NCI-H2227 (cell line): ENCODE results near the gene LYPD3.

ENCODE experiments used
- DNase-seq: peaks from one replicate; lab custom pipeline; 2025; ENCODE audit not compliant: unreplicated experiment; lab: John Stamatoyannopoulos, UW

LYPD3 gene

DNA sequence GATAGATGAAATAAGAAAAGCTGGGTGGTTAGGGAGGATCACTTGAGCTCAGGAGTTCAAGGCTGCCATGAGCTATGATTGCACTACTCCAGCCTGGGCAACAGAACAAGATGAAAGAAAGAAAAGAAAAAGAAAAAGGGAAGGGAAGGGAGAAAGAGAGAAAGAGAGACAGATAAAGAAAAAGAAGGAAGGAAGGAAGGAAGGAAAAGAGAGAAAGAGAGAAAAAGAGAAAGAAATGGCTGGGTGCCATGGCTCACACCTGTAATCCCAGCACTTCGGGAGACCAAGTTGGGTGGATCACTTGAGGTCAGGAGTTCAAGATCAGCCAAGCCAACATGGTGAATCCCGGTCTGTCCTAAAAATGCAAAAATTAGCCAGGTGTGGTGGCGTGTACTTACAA lies 29.6 kb downstream of the LYPD3 start:
- DNase-seq: no peak

DNA sequence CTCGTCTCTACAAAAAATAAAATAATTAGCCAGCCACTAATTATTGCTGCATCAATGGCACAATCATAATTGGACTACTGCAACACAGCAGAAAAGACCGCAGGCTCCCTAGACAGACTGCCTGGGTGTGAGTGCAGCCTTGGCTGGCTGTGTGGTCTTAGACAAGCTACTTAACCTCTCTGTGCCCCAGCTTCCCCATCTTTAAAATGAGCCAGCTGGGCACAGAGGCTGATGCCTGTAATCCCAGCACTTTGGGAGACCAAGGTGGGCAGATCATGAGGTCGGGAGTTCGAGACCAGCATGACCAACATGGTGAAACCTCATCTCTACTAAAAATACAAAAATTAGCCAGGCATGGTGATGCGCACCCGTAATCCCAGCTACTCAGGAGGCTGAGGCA lies 31.7 kb downstream of the LYPD3 start:
- no peak for DNase-seq

DNA sequence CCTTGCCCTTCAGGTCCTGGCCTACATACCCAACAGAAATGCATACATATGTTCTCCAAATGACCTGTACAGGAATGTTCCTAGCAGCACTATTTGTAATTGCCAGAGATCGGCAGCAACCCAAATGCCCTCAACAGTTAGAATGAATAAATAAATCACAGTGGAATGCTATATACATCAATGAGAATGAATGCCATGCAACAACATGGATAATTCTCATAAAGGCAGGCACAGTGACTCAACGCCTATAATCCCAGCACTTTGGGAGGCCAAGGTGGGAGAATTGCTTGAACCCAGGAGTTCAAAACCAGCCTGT lies 32.1 kb downstream of the LYPD3 start:
- DNase-seq: no peak

DNA sequence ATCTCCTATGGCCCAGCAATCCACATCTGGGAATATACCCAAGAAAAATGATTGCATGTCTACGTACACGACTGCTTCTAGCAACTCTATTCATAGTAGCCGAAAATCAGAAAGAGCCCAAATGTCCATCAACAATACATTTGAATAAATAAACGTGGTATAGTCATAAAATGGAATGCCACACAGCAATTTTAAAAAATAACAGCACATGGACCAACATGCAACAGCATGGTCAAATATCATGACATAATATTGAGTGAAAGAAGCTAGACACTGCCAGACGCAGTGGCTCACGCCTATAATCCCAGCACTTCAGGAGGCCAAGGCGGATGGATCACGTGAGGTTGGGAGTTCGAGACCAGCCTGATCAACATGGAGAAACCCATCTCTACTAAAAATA lies 34.4 kb downstream of the LYPD3 start:
- DNase-seq: no peak

DNA sequence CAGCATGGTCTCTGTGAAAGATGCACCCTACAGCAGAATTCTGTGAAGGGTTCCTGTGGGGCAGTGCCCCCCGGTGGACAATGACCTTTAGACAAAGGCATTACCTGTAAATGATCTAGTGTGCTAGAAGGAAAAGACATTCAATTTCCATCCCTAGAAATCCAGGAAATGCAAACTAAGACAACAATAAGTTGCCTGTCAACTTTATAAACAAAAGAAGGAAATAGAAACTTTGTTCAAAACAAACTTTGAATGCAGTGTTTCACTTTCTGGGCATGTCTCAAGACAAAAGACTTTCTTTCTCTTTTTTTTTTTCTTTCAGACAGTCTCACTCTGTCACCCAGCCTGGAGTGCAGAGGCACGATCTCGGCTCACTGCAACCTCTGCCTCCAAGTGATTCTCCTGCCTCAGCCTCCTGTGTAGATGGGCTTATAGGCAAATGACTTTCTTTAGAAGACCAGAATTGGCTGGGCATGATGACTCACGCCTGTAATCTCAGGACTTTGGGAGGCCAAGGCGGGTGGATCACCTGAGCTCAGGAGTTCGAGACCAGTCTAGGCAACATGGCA lies 35.2 kb downstream of the LYPD3 start:
- no peak for DNase-seq

DNA sequence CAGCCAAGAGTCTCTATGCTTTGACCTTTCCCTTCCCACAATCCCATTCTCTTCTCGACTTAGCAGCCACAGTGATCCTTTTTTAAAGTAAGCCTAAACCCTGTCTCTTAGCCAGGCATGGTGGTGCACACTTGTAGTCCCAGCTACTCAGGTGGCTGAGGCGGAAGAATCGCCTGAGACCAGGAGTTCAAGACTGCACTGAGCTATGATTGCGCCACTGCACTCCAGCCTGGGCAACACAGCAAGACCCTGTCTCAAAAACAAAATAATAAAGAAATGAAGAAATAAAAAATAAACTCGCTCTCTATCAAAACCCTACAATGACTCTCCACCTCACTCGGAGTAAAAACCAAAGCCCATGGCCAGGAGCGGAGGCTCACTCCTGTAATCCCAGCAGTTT lies 36.0 kb downstream of the LYPD3 start:
- DNase-seq: no peak

DNA sequence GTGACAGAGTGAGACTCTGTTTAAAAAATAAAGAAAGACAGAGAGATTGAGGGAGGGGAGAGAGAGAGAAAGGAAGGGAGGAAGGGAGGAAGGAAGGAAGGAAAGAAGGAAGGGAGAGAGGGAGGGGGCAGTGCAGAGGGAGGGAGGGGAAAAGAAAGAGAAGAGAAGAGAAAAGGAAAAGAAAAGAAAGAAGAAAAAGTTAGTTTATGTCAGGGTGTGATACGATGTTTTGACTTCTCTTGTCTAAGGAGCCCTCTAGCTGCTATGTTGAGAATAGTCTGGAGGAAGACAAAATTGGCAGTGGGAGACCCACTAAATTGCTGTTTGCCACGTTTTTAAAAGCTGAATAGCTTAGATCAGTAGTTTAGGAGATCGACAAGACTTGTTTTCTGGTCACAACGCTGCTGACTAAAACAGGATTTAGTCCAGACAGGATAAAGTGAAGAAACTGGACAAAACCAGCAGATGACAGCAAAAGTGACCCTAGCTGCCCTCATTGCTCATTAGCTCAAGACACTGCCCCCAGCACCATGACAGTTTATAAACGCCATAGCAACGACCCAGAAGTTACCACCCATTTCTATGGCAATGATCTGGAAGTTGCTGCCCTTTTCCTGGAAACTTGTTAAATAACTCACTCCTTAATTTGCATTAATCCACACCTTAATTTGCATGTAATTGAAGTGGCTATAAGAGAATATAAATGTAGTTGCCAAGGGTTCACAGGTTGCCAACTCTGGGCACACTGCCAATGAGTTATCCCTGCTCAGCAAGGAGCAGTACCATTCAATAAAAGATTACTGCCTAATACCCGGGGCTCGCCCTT lies 39.6 kb downstream of the LYPD3 start:
- DNase-seq: peak; percentile 4

DNA sequence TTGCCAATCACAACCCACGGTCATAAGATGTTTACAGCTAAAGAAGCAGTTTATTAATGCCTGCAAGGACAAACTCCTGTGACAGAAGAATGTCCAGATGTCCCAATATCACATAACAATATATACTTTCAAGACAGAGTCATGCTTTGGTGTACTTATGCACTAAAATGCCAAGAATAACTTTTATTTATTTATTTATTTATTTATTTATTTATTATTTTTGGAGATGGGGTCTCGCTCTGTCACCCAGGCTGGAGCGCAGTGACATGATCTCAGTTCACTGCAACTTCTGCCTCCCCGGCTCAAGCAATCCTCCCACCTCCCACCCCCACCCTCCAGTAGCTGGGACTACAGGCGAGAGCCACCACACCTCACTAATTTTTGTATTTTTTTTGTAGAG lies 41.6 kb downstream of the LYPD3 start:
- no peak for DNase-seq

DNA sequence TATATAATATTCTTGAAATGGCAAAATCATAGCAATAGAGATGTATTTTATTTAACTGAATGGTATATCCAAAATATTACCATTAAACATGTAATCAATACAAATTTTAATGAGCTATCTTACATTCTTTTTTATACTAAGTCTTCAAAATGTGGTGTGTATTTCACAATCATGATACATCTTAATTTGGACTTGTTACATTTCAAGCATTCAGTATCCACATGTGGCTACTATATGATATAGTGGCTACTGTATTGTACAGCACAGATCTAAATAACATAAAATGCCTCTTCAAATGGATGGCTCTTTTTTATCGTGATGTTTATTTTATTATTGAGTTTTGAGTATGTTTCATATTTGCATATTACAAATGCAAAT lies 42.7 kb downstream of the LYPD3 start:
- no peak for DNase-seq

DNA sequence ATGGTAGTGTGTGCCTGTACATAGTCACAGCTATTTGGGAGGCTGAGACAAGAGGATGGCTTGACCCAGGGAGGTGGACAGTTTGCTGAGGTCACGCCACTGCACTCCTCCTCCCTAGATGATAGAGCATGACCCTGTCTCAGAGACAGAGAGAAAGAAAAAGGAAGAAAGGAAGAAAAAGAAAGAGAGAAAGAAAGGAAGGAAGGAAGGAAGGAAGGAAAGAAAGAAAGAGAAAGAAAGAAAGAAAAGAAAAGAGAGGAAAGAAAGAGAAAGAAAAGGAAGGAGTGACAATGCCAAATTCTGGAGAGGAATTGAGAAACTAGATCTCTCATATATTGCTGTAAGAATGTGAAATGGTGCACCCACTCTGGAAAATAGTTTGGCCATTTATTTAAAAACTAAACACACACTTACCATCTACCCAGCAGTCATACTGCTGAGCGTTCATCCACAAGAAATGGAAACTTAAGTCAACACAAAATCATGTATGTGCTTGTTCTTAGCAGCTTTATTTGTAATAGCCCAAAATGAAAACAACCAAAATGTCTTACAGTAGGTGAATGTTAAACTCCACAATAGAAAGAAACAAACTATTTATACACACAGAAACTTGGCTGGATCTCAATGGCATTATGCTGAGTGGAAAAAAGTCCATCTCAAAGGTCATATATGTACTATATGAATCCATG lies 43.3 kb downstream of the LYPD3 start:
- DNase-seq: no peak

DNA sequence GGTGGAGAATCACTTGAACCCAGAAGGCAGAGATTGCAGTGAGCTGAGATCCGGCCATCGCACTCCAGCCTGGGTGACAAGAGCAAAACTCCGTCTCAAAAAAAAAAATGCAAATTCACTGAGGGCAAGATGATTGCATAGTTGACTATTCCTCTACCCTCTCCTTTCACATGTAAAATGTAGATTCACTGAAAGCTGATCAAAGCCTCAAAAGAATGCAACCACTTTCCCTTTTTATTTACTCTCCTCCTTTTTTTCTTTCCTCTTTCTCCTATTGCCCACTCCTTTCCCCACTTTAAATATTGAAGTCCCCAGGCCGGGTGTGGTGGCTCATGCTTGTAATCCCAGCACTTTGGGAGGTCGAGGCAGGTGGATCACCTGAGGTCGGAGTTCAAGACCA lies 44.5 kb downstream of the LYPD3 start:
- DNase-seq: no peak

DNA sequence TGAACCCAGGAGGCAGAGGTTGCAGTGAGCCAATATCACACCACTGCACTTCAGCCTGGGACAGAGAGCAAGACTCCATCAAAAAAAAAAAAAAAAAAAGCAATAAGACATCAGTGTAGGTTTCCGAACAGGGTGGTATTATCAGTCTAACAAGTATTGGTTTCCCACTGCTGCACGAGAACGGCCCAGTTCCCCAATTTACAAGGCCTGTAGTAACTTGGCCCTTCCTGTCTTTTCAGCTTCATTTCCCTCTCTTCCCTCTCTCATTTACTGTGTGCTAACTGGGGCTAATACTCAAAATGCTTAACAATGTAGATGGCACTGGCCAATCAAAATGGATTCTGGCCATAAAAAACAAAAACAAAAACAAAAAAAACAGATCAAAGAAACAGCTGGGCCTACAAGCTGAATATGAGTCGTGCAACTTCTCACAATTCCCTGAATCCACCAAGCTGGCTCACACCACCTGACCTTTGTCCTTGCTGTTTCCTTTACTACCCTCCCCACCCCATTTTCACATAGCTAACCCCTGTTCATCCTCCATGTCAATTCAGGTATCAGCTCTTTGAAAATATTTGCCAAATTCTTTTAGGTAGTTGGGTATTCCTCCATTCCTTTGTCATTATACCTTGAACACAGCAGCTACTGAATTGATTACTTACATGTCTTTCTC lies 48.3 kb downstream of the LYPD3 start:
- no peak for DNase-seq

DNA sequence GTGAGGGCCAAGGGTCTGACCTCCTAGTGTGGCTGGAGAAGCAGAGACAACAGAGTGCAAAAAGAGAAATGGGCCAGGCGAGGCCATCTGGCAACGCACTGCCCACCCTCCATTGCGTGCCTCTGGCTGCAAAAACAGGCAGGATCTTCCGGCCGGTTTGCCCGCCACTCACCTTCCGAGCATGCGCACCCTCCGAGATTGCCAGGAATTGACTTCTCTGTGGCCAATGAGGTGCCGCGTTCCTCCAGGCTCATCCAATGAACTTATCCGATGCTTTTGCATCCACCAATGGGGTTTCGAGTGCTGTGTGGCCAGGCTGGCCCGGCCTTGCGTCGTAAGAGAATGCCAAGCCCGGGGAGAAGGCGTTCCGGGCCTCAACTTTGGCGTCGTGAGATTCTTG lies 50.9 kb downstream of the LYPD3 start, which contains the start of gene TEX101:
Gene TEX101, plus strand, starts transcription at position 337 of the 400 bp plus-strand sequence. CDS start 1,030 bp downstream, outside the sequence.
- no peak for DNase-seq

DNA sequence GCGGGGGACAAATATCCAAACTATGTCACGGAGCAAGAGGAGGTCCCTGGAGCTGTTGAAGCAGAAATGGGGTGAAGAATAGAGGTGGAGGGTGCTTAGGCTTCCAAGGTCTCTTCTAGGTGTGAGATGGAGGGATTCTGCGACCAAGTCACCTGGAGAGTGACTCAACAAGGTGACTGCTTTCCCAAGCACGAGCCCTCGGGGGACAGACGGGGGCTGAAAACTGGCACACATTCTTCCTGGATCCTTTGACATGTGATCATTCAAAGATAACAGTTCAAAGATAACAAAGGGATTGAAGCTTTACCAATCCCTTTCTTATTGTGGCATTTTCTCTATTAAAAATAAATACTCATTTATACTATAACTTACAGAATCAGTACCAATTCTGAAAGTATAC lies 53.0 kb downstream of the LYPD3 start:
- no peak for DNase-seq
